Measurements from ENCODE around the gene CTSS.

- TF ChIP-seq, protein P1, sequence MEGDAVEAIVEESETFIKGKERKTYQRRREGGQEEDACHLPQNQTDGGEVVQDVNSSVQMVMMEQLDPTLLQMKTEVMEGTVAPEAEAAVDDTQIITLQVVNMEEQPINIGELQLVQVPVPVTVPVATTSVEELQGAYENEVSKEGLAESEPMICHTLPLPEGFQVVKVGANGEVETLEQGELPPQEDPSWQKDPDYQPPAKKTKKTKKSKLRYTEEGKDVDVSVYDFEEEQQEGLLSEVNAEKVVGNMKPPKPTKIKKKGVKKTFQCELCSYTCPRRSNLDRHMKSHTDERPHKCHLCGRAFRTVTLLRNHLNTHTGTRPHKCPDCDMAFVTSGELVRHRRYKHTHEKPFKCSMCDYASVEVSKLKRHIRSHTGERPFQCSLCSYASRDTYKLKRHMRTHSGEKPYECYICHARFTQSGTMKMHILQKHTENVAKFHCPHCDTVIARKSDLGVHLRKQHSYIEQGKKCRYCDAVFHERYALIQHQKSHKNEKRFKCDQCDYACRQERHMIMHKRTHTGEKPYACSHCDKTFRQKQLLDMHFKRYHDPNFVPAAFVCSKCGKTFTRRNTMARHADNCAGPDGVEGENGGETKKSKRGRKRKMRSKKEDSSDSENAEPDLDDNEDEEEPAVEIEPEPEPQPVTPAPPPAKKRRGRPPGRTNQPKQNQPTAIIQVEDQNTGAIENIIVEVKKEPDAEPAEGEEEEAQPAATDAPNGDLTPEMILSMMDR (conservative IDR thresholded peaks at IDR 0.05; ENCODE audit: low read length) = no peak
- no peak for TF ChIP-seq EZH2phosphoT487 (IDR thresholded peaks at IDR 0.05; ENCODE audit: borderline replicate concordance, low read depth, low read length)
These were observed 26.0 kb upstream of the CTSS start for GRCh38 chr1:150791585-150791984.

Data from OCI-LY7 (cell line).